GM13977 (cell line): ENCODE measurements around the gene AZU1.

Source experiments
- DNase-seq: peaks from one replicate; pipeline ENCODE4 v3.0.0; 2012; ENCODE audit warnings: low spot score
- in situ Hi-C: fragments of 300-500 bp; cut with MboI; formaldehyde crosslinking; loops from one replicate; pipeline ENCODE4 v1.12.0; 2022; ENCODE audit warnings: low sequenced_read_pairs, low pct_unique_long_range_greater_than_20kb, mixed read lengths, inconsistent platforms; ENCODE audit not compliant: unreplicated experiment
- TF ChIP-seq, protein P1 (sequence below): IDR thresholded peaks from 2 replicates; pipeline ENCODE4 v1.5.1; 2012; ENCODE audit warnings: mild to moderate bottlenecking, control low read depth; ENCODE audit not compliant: insufficient read depth; ENCODE audit errors: extremely low read depth, missing control alignments

AZU1 gene

DNA sequence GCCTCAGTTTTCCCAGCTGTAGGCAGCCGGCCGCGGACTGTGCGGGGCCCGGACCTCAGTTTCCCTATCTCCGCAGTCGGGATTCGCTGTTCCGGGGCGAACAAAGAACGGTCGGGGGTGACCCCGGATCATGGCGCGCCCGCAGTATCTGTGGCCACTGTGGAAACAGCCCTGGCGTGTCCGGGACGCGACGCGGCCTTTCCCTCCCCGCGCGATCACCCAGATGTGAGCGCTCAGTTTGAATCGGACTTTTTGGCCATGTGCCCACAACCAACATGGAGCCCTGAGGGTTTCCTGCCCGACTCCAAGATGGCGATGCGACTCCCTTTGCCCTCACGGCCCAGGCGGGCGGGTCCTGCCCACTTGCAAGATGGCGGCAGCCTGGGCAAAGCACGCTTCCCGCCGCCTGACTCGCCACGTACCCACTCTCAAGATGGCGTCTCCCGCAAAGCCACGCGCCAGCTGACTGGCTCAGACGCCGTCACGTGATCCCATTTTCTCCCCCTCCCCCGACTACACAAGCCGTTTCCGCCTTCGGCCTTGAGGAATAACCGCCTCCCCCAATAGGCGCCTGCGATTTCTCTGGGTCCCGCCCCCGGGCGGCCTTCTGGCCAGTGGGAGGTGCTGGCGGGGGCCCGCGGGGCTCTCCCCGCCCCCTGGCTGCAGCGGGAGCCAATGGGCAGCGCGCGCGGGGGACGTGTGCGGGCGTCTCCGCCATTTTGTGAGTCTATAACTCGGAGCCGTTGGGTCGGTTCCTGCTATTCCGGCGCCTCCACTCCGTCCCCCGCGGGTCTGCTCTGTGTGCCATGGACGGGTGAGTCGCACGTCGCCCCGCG lies 30.7 kb upstream of the AZU1 start, which contains the start of gene PTBP1:
Gene PTBP1, plus strand, starts transcription at position 761 of the 836 bp plus-strand sequence. Its CDS starts 46 bp downstream, at position 807.
- in situ Hi-C loops, result no loop called here
- TF ChIP-seq, protein P1, sequence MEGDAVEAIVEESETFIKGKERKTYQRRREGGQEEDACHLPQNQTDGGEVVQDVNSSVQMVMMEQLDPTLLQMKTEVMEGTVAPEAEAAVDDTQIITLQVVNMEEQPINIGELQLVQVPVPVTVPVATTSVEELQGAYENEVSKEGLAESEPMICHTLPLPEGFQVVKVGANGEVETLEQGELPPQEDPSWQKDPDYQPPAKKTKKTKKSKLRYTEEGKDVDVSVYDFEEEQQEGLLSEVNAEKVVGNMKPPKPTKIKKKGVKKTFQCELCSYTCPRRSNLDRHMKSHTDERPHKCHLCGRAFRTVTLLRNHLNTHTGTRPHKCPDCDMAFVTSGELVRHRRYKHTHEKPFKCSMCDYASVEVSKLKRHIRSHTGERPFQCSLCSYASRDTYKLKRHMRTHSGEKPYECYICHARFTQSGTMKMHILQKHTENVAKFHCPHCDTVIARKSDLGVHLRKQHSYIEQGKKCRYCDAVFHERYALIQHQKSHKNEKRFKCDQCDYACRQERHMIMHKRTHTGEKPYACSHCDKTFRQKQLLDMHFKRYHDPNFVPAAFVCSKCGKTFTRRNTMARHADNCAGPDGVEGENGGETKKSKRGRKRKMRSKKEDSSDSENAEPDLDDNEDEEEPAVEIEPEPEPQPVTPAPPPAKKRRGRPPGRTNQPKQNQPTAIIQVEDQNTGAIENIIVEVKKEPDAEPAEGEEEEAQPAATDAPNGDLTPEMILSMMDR, result no peak
- peak; percentile 100 for DNase-seq

DNA sequence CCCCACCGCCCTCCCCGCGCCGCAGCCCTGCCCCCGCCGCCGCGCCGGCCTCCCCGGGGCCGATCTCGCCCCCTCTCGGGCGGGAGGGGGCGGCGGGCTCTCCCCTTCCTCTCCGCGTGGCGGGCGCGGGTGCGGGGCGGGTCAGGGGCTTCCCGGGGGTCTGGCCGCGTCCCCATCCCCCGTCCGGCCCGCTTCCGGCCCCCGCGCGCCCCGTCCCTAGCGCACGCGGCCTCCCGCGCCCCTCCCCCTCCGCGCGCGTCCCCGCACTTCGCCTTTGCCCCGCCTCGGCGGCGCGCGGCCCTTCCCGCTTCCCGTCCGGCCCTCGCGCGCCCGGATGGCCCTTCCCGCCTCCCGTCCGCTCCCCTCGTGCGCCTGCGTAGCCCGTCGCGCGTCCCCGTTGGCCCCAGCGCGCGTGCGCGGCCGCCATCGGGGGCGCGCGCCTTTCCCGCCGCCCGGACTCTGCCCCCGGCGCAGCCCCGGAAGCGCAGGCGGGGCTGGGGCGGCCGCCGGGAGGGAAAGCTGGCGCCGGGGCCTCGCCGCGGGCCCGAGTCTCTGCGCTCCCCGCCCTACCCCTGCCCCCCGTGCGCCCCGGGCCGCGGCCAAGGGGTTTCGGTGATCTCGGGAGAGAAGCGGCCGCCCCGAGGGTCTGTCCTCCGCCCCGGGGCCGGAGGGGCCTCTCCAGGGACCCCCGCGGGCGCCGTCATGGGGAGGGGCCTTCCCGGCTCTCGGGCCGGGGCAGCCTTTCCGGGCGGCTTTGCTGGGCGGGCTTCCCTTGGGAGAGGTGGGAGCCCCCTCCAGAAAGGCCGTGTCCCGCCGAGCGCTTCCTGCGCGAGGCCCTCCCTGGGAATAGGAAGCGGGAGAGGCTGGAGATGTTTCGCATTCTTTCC lies 29.9 kb upstream of the AZU1 start:
- DNase-seq, result peak; percentile 100
- in situ Hi-C loops, result no loop called here
- TF ChIP-seq, protein P1, result no peak

GRCh38 chr19:798415-799075 lies 29.1 kb upstream of the AZU1 start:
- DNase-seq, result no peak
- TF ChIP-seq, protein P1, result no peak
- in situ Hi-C loops, result no loop called here

DNA sequence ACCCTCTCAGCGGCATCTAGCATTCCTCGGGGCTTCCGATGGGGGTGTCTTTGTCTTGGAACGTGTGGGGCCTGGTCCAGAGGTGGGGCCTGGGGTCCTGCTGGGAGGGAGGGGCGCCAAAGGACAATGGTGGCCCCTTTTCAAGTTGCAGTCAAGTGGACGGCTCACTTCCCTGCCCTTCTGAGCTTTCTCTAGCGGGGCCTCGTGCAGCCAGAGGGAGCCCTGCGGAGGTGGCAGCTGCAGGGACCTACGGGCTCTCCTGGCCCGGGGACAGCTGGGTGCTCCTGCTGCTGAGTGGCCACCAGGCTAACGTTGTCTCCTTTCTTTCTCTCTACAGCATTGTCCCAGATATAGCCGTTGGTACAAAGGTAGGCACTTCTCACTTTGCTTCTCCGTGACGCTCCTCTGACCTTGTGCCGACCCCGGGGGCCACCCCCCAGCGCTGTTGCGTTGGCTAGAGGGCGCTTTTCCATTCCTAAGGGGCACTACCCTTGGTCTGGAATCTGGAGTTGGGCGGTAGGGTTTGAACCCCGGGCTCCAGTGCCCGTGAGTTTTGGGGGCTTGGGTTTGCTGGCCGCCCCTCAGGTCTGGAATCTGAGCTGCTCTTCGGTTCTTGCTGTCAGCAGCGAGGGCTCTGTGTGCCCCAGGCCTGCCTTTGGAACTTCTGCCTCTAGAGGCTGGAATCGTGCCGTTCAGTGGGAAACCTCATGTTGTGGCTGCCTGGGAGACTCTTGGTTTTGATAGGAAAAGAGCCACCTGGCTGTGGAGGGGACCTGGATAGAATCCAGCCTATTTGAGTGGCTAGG lies 28.4 kb upstream of the AZU1 start:
- DNase-seq, result no peak
- in situ Hi-C loops, result no loop called here
- TF ChIP-seq, protein P1, result peak; percentile 8

DNA sequence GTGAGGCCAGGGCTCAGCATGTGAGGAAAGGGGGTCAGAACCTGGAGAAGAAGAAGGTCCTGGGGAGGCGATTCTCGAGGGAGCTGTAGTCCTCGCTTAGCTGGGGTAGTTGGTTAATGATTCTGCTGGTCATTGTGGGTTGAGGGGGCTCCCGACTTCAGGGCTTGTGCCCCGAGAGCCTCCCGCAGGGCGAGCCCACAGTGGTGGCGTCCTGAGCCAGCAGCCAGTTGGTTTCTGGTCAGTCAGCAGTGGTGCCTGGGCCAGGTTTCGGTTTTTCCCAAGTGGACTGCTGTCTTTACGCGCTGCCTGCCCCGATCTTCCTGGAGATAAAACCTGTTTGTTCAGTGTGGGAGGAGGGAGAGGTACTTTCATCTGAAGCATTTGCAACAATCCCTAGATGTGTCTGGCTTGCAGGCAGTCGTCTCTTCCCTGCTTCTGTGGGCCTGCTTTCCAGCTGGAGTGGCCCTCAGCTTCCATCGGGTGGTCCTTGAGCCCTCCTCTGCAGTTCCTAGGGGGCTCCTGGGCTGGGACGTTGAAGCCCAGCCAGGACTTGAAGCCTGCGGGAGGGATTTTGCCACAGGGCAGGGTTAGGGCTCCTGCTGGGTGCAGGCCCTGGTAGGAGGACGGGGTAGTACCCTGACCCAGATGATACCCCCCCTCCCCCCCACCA lies 27.1 kb upstream of the AZU1 start:
- TF ChIP-seq, protein P1, result no peak
- in situ Hi-C loops, result no loop called here
- no peak for DNase-seq
